A549 (cell line): ENCODE data around the gene PAQR7. TPM values are rescaled to one million over a fixed set of nuclear protein-coding genes. Genes with fewer than 3 reads are reported as not detected.

Experiments
- ATAC-seq, 2 experiments: fragments of 200-7000 bp in 1 of 2; fragments of >200 bp in 1 of 2; cut with Nextera tagmentation in 1 of 2; cut with Tn5 transposase in 1 of 2; 3 replicates each; pipeline versions ENCODE4 v1.8.0 to v1.9.1; 2018 to 2020; ENCODE audit warnings: mild to moderate bottlenecking in 1 of 2, moderate library complexity in 1 of 2
- CTCF ChIA-PET: fragments of 300-600 bp; sonication (Branson Sonifier 250); formaldehyde crosslinking; extraction: SDS; loops from one replicate; lab custom pipeline; 2021; ENCODE audit warnings: antibody characterized with exemption, inconsistent platforms; lab: Yijun Ruan, JAX
- POLR2A ChIA-PET: fragments of 350-600 bp; formaldehyde crosslinking; extraction: SDS; loops from one replicate; lab custom pipeline; 2021; ENCODE audit warnings: antibody characterized with exemption, inconsistent platforms; lab: Yijun Ruan, JAX
- DNase-seq, 2 experiments: peaks; one replicate each; pipeline versions ENCODE4 v3.0.0 to v3.0.0-alpha.2; 2011 to 2016; ENCODE audit warnings: low read depth in 1 of 2, low spot score in 1 of 2
- FAIRE-seq: peaks from 2 replicates; lab custom pipeline; 2011; peaks lifted over from hg19 to GRCh38; lab: Jason Lieb, UNC
- H3K27ac ChIP-seq, 2 experiments: fragments of >200 bp; sonication (Bioruptor Twin); formaldehyde crosslinking; 3 replicates each; pipeline ENCODE4 v1.5.1; 2016 to 2017
- H3K4me1 ChIP-seq: fragments of >200 bp; sonication (Bioruptor Twin); formaldehyde crosslinking; 3 replicates; pipeline ENCODE4 v1.6.1; 2016
- H3K4me2 ChIP-seq: fragments of >200 bp; sonication (Bioruptor Twin); formaldehyde crosslinking; 3 replicates; pipeline ENCODE4 v1.6.1; 2016
- H3K4me3 ChIP-seq: fragments of >200 bp; sonication (Bioruptor Twin); formaldehyde crosslinking; 3 replicates; pipeline ENCODE4 v1.5.1; 2016
- H3K9me3 ChIP-seq: fragments of >200 bp; sonication (Bioruptor Twin); formaldehyde crosslinking; 3 replicates; pipeline ENCODE4 v1.6.1; 2016
- CHD2 ChIP-seq: fragments of 150-350 bp; IDR thresholded peaks from 2 replicates; pipeline ENCODE4 v1.6.1; 2014; ENCODE audit warnings: low read length; ENCODE audit not compliant: partially characterized antibody
- CHD4 ChIP-seq: fragments of 200-600 bp; sonication (generic); IDR thresholded peaks from 2 replicates; pipeline ENCODE4 v1.6.1; 2016; ENCODE audit warnings: antibody characterized with exemption, mild to moderate bottlenecking, borderline replicate concordance
- EHF ChIP-seq: fragments of 250-450 bp; sonication (Bioruptor Pico); IDR thresholded peaks from 2 replicates; pipeline ENCODE4 v1.5.0; 2020; ENCODE audit warnings: mild to moderate bottlenecking
- ESRRA ChIP-seq: fragments of 150-350 bp; IDR thresholded peaks from 2 replicates; pipeline ENCODE4 v1.6.1; 2014; ENCODE audit warnings: mild to moderate bottlenecking, low read length, borderline replicate concordance
- FOSB ChIP-seq: fragments of 250-450 bp; sonication (Bioruptor Pico); IDR thresholded peaks from 2 replicates; pipeline ENCODE4 v1.5.0; 2020; ENCODE audit warnings: mild to moderate bottlenecking, moderate library complexity
- FOXS1 ChIP-seq: fragments of 250-450 bp; sonication (Bioruptor Pico); IDR thresholded peaks from 2 replicates; pipeline ENCODE4 v1.5.0; 2020; ENCODE audit warnings: mild to moderate bottlenecking, moderate library complexity
- HDAC2 ChIP-seq: fragments of 200-600 bp; sonication (generic); IDR thresholded peaks from 2 replicates; pipeline ENCODE4 v1.6.1; 2016
- HEYL ChIP-seq: fragments of 250-450 bp; sonication (Bioruptor Pico); IDR thresholded peaks from 2 replicates; pipeline ENCODE4 v1.8.0; 2021; ENCODE audit warnings: mild to moderate bottlenecking, moderate library complexity
- HOXB13 ChIP-seq: fragments of 250-450 bp; sonication (Bioruptor Pico); IDR thresholded peaks from 2 replicates; pipeline ENCODE4 v1.5.0; 2020; ENCODE audit warnings: low read depth, mild to moderate bottlenecking, moderate library complexity
- HOXB5 ChIP-seq: fragments of 250-450 bp; sonication (Bioruptor Pico); IDR thresholded peaks from 2 replicates; pipeline ENCODE4 v1.5.0; 2020; ENCODE audit warnings: mild to moderate bottlenecking, moderate library complexity
- JUNB ChIP-seq: fragments of >200 bp; sonication (Bioruptor Twin); formaldehyde crosslinking; IDR thresholded peaks from 2 replicates; pipeline ENCODE4 v1.6.1; 2016
- KDM1A ChIP-seq: fragments of 200-600 bp; sonication (generic); IDR thresholded peaks from 2 replicates; pipeline ENCODE4 v1.6.1; 2016; ENCODE audit warnings: low read depth, mild to moderate bottlenecking
- KDM5A ChIP-seq: fragments of 200-600 bp; sonication (generic); IDR thresholded peaks from 2 replicates; pipeline ENCODE4 v1.6.1; 2016; ENCODE audit warnings: antibody characterized with exemption, mild to moderate bottlenecking
- MAZ ChIP-seq: fragments of 150-350 bp; IDR thresholded peaks from 2 replicates; pipeline ENCODE4 v1.6.1; 2014; ENCODE audit warnings: antibody characterized with exemption, low read depth, low read length, borderline replicate concordance
- NFE2L2 ChIP-seq: fragments of 150-350 bp; conservative IDR thresholded peaks from 2 replicates; pipeline ENCODE4 v1.6.1; 2014; ENCODE audit warnings: low read length
- NPAS2 ChIP-seq: fragments of 250-450 bp; sonication (Bioruptor Pico); IDR thresholded peaks from 2 replicates; pipeline ENCODE4 v1.8.0; 2022; ENCODE audit warnings: mild to moderate bottlenecking, moderate library complexity, borderline replicate concordance
- POLR2A ChIP-seq: IDR thresholded peaks from 2 replicates; pipeline ENCODE4 v1.6.1; 2012; ENCODE audit warnings: mild to moderate bottlenecking, low read length
- SMC3 ChIP-seq: fragments of >200 bp; sonication (Bioruptor Twin); formaldehyde crosslinking; IDR thresholded peaks from 3 replicates; pipeline ENCODE4 v1.6.1; 2018; ENCODE audit warnings: inconsistent platforms
- SREBF2 ChIP-seq: fragments of 450-650 bp; IDR thresholded peaks from 2 replicates; pipeline ENCODE4 v1.6.1; 2014; ENCODE audit warnings: mild to moderate bottlenecking, moderate library complexity
- TFCP2L1 ChIP-seq: fragments of 250-450 bp; sonication (Bioruptor Pico); IDR thresholded peaks from 2 replicates; pipeline ENCODE4 v1.5.0; 2021; ENCODE audit warnings: mild to moderate bottlenecking
- ZC3H11A ChIP-seq: fragments of 450-650 bp; IDR thresholded peaks from 2 replicates; pipeline ENCODE4 v1.6.1; 2014; ENCODE audit warnings: antibody characterized with exemption, mild to moderate bottlenecking
- ZNF302 ChIP-seq: fragments of 250-450 bp; sonication (Bioruptor Pico); IDR thresholded peaks from 2 replicates; pipeline ENCODE4 v1.9.0; 2021; ENCODE audit warnings: inconsistent platforms, mild to moderate bottlenecking, moderate library complexity
- ZSCAN20 ChIP-seq: fragments of 250-450 bp; sonication (Bioruptor Pico); IDR thresholded peaks from 2 replicates; pipeline ENCODE4 v1.8.0; 2022; ENCODE audit warnings: mild to moderate bottlenecking, moderate library complexity
- WGBS: methylation state at CpG from one replicate; pipeline ENCODE4 v1.1.6; 2017; ENCODE audit errors: missing lambda C conversion rate; 5-methylcytosine and 5-hydroxymethylcytosine counted together
- polyA plus RNA-seq, 4 experiments: library from polyadenylated mRNA; depleted of rRNA in 3 of 4; stranded (reverse); fragments of >200 nt; fragmentation: RNase III in 1 of 4; extraction: RNeasy Plus Mini Kit Qiagen cat#74134 plus additional on column Dnase treatment in 1 of 4; gene quantifications; 2 replicates in 3 of 4; 3 replicates in 1 of 4; pipeline ENCODE4 v1.2.3, GENCODE V29; 2011 to 2017
- TF ChIP-seq, protein P1 (sequence below): fragments of 250-450 bp; sonication (Bioruptor Pico); IDR thresholded peaks from 2 replicates; pipeline ENCODE4 v1.5.0; 2020; ENCODE audit warnings: low read depth, mild to moderate bottlenecking, moderate library complexity
- TF ChIP-seq, protein P2 (sequence below): IDR thresholded peaks from 2 replicates; pipeline ENCODE4 v1.6.1; 2012
- TF ChIP-seq, protein P3 (sequence below): fragments of 450-650 bp; IDR thresholded peaks from 2 replicates; pipeline ENCODE4 v1.6.1; 2014; ENCODE audit warnings: antibody characterized with exemption
- TF ChIP-seq, protein P4 (sequence below): fragments of >200 bp; sonication (Bioruptor Twin); formaldehyde crosslinking; IDR thresholded peaks from 3 replicates; pipeline ENCODE4 v1.6.1; 2016

Gene PAQR7
- polyA plus RNA-seq, 2 of the 4 experiments (the other 2 are of a cell fraction), result 2.3 to 6.0 TPM

DNA sequence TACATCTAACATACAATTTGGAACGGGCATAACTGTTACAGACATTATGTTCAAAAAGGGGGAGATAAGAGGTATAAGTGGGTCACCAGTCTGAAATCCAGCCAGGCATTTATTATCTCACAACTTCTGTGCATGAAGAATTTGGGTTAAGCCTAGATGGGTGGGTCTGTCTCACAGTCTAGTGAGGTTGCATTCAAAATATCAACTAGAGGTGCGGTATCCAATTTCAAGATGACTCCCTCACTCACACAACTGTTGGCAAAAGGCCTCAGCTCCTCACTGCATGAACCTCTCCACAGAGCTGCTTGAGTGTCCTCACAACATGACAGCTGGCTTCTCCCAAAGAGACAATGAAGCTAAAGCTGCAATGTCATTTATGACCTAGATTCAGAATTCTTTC lies 21.0 kb downstream of the PAQR7 start:
- ATAC-seq (no peak), DNase-seq (no peak), FAIRE-seq (no peak)
- WGBS, result 91% methylated on average over 2 of the region's 2 CpGs
- POLR2A ChIA-PET, result no interaction called here
- Histone ChIP-seq H3K4me1 (0 out of 3 replicates have a peak, but pooled peaks cover 7% of the 10 kb centered on the region), H3K9me3 (no peaks in the 10 kb centered on the region), H3K27ac (no peak overlapping the region), H3K4me3 (no peak overlapping the region), H3K4me2 (no peak overlapping the region)
- TF ChIP-seq FOXS1 (no peak), CHD2 (no peak), HOXB5 (CRISPR knock-in tag) (no peak), NFE2L2 (no peak), KDM5A (no peak), NPAS2 (no peak), ZC3H11A (no peak), KDM1A (no peak), CHD4 (no peak), HOXB13 (CRISPR knock-in tag) (no peak), POLR2A (no peak)
- TF ChIP-seq, protein P1, sequence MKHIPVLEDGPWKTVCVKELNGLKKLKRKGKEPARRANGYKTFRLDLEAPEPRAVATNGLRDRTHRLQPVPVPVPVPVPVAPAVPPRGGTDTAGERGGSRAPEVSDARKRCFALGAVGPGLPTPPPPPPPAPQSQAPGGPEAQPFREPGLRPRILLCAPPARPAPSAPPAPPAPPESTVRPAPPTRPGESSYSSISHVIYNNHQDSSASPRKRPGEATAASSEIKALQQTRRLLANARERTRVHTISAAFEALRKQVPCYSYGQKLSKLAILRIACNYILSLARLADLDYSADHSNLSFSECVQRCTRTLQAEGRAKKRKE (CRISPR knock-in tag), result no peak
- TF ChIP-seq, protein P2, sequence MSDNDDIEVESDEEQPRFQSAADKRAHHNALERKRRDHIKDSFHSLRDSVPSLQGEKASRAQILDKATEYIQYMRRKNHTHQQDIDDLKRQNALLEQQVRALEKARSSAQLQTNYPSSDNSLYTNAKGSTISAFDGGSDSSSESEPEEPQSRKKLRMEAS, result no peak
- TF ChIP-seq, protein P3, sequence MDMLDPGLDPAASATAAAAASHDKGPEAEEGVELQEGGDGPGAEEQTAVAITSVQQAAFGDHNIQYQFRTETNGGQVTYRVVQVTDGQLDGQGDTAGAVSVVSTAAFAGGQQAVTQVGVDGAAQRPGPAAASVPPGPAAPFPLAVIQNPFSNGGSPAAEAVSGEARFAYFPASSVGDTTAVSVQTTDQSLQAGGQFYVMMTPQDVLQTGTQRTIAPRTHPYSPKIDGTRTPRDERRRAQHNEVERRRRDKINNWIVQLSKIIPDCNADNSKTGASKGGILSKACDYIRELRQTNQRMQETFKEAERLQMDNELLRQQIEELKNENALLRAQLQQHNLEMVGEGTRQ, result no peak
- CTCF ChIA-PET, result interaction anchor here (1.1 kb wide), 1 partner anchor 41 kb away, joined by 3 read pairs; no protein-coding TSS in a partner anchor

DNA sequence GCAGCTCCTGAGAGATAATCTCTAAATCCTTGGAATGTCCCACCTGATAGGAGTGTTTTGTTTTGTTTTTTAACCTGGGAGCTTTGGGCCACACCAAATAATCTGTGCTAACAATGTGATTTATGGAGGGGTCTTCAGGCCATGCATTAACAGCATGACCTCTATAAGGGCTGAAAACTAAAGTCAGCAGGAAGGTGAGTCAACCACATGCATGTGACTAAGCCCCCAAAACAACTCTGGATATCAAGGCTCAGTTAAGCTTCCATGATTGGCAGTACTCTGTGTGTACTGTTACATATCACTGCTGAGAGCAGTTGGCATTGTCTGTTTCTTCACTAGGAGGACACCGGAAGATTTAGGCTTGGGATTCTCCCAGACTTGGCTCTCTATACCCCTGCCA lies 27.0 kb downstream of the PAQR7 start:
- H3K4me3 ChIP-seq, result no peak overlapping the region
- FAIRE-seq, result no peak
- H3K9me3 ChIP-seq, result no peaks in the 10 kb centered on the region
- no peak overlapping the region for H3K27ac ChIP-seq
- no peak for TF ChIP-seq MAZ
- H3K4me1 ChIP-seq, result no peaks in the 10 kb centered on the region
- no peak overlapping the region for H3K4me2 ChIP-seq
- ChIA-PET POLR2A (no interaction called here), CTCF (interaction anchor here (0.9 to 2.0 kb wide), 5 partner anchors 12 to 80 kb away, joined by 3 to 4 read pairs (median 4); no protein-coding TSS in a partner anchor)
- no peak for DNase-seq
- no peak for ATAC-seq
- WGBS, result 0% methylated on average over 1 of the region's 1 CpG

DNA sequence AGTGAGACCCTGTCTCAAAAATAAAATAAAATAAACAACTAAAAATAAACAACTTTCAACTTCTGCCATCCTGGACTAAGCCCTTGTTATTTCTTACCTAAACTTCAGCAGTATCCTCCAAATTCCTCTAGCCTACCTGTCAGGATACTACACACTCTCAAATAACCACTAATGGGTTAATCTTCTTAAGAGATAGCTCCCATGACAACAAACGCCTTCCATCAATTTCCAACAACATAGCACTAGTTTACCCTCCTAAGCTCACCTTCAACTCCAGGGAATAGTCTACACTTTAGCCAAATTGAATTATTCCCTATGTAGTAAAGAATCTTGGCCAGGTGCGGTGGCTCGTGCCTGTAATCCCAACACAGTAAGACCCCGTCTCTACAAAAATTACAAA lies 27.6 kb downstream of the PAQR7 start:
- no peaks in the 10 kb centered on the region for H3K4me1 ChIP-seq
- ChIA-PET POLR2A (no interaction called here), CTCF (interaction anchor here (0.9 to 2.0 kb wide), 5 partner anchors 11 to 81 kb away, joined by 3 to 4 read pairs (median 4); no protein-coding TSS in a partner anchor)
- FAIRE-seq, result no peak
- H3K9me3 ChIP-seq, result no peaks in the 10 kb centered on the region
- no peak for DNase-seq
- WGBS, result 88% methylated on average over 4 of the region's 4 CpGs
- H3K4me2 ChIP-seq, result no peak overlapping the region
- no peak overlapping the region for H3K27ac ChIP-seq
- no peak for TF ChIP-seq HOXB13 (CRISPR knock-in tag)
- no peak for TF ChIP-seq HEYL (CRISPR knock-in tag)
- no peak for TF ChIP-seq NPAS2
- TF ChIP-seq ZNF302 (CRISPR knock-in tag), result no peak
- TF ChIP-seq ZSCAN20 (CRISPR knock-in tag), result no peak
- TF ChIP-seq, protein P2, result no peak
- TF ChIP-seq MAZ, result no peak
- TF ChIP-seq TFCP2L1 (CRISPR knock-in tag), result no peak
- TF ChIP-seq CHD4, result no peak
- no peak for TF ChIP-seq EHF (CRISPR knock-in tag)
- TF ChIP-seq POLR2A, result no peak
- TF ChIP-seq, protein P4, sequence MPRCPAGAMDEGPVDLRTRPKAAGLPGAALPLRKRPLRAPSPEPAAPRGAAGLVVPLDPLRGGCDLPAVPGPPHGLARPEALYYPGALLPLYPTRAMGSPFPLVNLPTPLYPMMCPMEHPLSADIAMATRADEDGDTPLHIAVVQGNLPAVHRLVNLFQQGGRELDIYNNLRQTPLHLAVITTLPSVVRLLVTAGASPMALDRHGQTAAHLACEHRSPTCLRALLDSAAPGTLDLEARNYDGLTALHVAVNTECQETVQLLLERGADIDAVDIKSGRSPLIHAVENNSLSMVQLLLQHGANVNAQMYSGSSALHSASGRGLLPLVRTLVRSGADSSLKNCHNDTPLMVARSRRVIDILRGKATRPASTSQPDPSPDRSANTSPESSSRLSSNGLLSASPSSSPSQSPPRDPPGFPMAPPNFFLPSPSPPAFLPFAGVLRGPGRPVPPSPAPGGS, result no peak
- TF ChIP-seq HDAC2, result no peak
- TF ChIP-seq ESRRA, result no peak
- TF ChIP-seq SMC3, result no peak
- TF ChIP-seq JUNB, result no peak
- TF ChIP-seq SREBF2, result no peak
- no peak for TF ChIP-seq FOSB
- TF ChIP-seq, protein P3, result no peak
- TF ChIP-seq FOXS1, result no peak
- H3K4me3 ChIP-seq, result no peak overlapping the region
- ATAC-seq, result no peak
